SK-N-SH treated with all-trans-retinoic acid at 6 μM for 48 hours (cell line): Measurements from ENCODE around the gene PIR.

Experiments
- ATAC-seq: fragments of 200-7000 bp; cut with Tn5 transposase; 3 replicates; pipeline ENCODE4 v1.9.1; 2020; ENCODE audit warnings: mild to moderate bottlenecking, moderate library complexity
- ARNTL ChIP-seq: fragments of 450-650 bp; formaldehyde crosslinking; IDR thresholded peaks from 2 replicates; pipeline ENCODE4 v1.5.0; 2020; ENCODE audit warnings: low read depth, mild to moderate bottlenecking, moderate library complexity, borderline replicate concordance
- CREB5 ChIP-seq: fragments of 250-450 bp; sonication (Bioruptor Pico); IDR thresholded peaks from 2 replicates; pipeline ENCODE4 v1.5.1; 2020; ENCODE audit warnings: low read depth, mild to moderate bottlenecking, moderate library complexity
- CSDC2 ChIP-seq: fragments of 250-450 bp; sonication (Bioruptor Pico); IDR thresholded peaks from 2 replicates; pipeline ENCODE4 v1.5.0; 2020; ENCODE audit warnings: mild to moderate bottlenecking, moderate library complexity
- CSRNP3 ChIP-seq: fragments of 250-450 bp; sonication (Bioruptor Pico); IDR thresholded peaks from 2 replicates; pipeline ENCODE4 v1.5.1; 2021; ENCODE audit warnings: mild to moderate bottlenecking, moderate library complexity
- GLIS3 ChIP-seq: fragments of 250-450 bp; sonication (Bioruptor Pico); IDR thresholded peaks from 2 replicates; pipeline ENCODE4 v1.5.0; 2020; ENCODE audit warnings: mild to moderate bottlenecking, moderate library complexity
- ISL1 ChIP-seq: fragments of 250-450 bp; sonication (Bioruptor Pico); IDR thresholded peaks from 2 replicates; pipeline ENCODE4 v2.1.2; 2022; ENCODE audit warnings: mild to moderate bottlenecking, moderate library complexity
- OSR1 ChIP-seq: fragments of 250-450 bp; sonication (Bioruptor Pico); IDR thresholded peaks from 2 replicates; pipeline ENCODE4 v1.8.0; 2022; ENCODE audit warnings: moderate library complexity, mild to moderate bottlenecking, inconsistent platforms
- POU6F1 ChIP-seq: fragments of 250-450 bp; sonication (Bioruptor Pico); IDR thresholded peaks from 2 replicates; pipeline ENCODE4 v1.8.0; 2021; ENCODE audit warnings: low read depth, mild to moderate bottlenecking, moderate library complexity, borderline replicate concordance
- PPARA ChIP-seq: fragments of 250-450 bp; sonication (Bioruptor Pico); IDR thresholded peaks from 2 replicates; pipeline ENCODE4 v1.5.0; 2020; ENCODE audit warnings: mild to moderate bottlenecking, borderline replicate concordance
- RARB ChIP-seq: fragments of 250-450 bp; sonication (Bioruptor Pico); IDR thresholded peaks from 2 replicates; pipeline ENCODE4 v1.8.0; 2021; ENCODE audit warnings: mild to moderate bottlenecking, moderate library complexity
- SNAI2 ChIP-seq: fragments of 250-450 bp; sonication (Bioruptor Pico); IDR thresholded peaks from 2 replicates; pipeline ENCODE4 v1.5.0; 2020; ENCODE audit warnings: mild to moderate bottlenecking, moderate library complexity
- TCF4 ChIP-seq: fragments of 250-450 bp; sonication (Bioruptor Pico); IDR thresholded peaks from 2 replicates; pipeline ENCODE4 v1.8.0; 2021; ENCODE audit warnings: mild to moderate bottlenecking, moderate library complexity, borderline replicate concordance
- TOX ChIP-seq: fragments of 250-450 bp; sonication (Bioruptor Pico); IDR thresholded peaks from 2 replicates; pipeline ENCODE4 v1.8.0; 2021; ENCODE audit warnings: mild to moderate bottlenecking, moderate library complexity, borderline replicate concordance
- TSHZ2 ChIP-seq: fragments of 250-450 bp; sonication (Bioruptor Pico); IDR thresholded peaks from 2 replicates; pipeline ENCODE4 v1.5.0; 2020; ENCODE audit warnings: mild to moderate bottlenecking, moderate library complexity
- ZC3H10 ChIP-seq: fragments of 250-450 bp; sonication (Bioruptor Pico); IDR thresholded peaks from 2 replicates; pipeline ENCODE4 v1.5.1; 2021; ENCODE audit warnings: mild to moderate bottlenecking, moderate library complexity
- ZFP3 ChIP-seq: fragments of 250-450 bp; sonication (Bioruptor Pico); IDR thresholded peaks from 2 replicates; pipeline ENCODE4 v1.5.0; 2020; ENCODE audit warnings: mild to moderate bottlenecking, moderate library complexity
- ZFP30 ChIP-seq: fragments of 450-650 bp; formaldehyde crosslinking; IDR thresholded peaks from 2 replicates; pipeline ENCODE4 v1.5.0; 2022; ENCODE audit warnings: mild to moderate bottlenecking, moderate library complexity
- ZNF565 ChIP-seq: fragments of 450-650 bp; formaldehyde crosslinking; conservative IDR thresholded peaks from 2 replicates; pipeline ENCODE4 v1.5.0; 2020; ENCODE audit warnings: low read depth, mild to moderate bottlenecking, moderate library complexity
- ZNF70 ChIP-seq: fragments of 450-650 bp; formaldehyde crosslinking; IDR thresholded peaks from 2 replicates; pipeline ENCODE4 v1.5.0; 2020; ENCODE audit warnings: mild to moderate bottlenecking, moderate library complexity
- ZNF8 ChIP-seq: fragments of 450-650 bp; formaldehyde crosslinking; IDR thresholded peaks from 2 replicates; pipeline ENCODE4 v1.5.0; 2020; ENCODE audit warnings: mild to moderate bottlenecking, moderate library complexity

The PIR gene

GRCh38 chrX:15529165-15529564, 36.0 kb upstream of the PIR start:
- no peak for TF ChIP-seq CSRNP3 (CRISPR knock-in tag)
- no peak for TF ChIP-seq TOX (CRISPR knock-in tag)
- TF ChIP-seq SNAI2 (CRISPR knock-in tag), result no peak
- TF ChIP-seq RARB (CRISPR knock-in tag), result no peak
- TF ChIP-seq, all 23 proteins: peak for 0
- no peak for ATAC-seq

GRCh38 chrX:15525664-15526416, 32.7 kb upstream of the PIR start:
- ATAC-seq, result no peak
- no peak for TF ChIP-seq ZFP3 (CRISPR knock-in tag)
- no peak for TF ChIP-seq SNAI2 (CRISPR knock-in tag)
- TF ChIP-seq ZNF70 (CRISPR knock-in tag), result no peak
- TF ChIP-seq POU6F1 (CRISPR knock-in tag), result no peak
- no peak for TF ChIP-seq PPARA (CRISPR knock-in tag)
- no peak for TF ChIP-seq ZNF8
- no peak for TF ChIP-seq OSR1

- TF ChIP-seq ISL1 (CRISPR knock-in tag) (peak; percentile 61), ZNF8 (no peak)
These were observed 31.3 kb upstream of the PIR start for GRCh38 chrX:15524417-15524816.

GRCh38 chrX:15523088-15523487, 30.0 kb upstream of the PIR start:
- no peak for ATAC-seq

More at GRCh38 chrX:15524417-15524816, 31.3 kb upstream of the PIR start:
- ATAC-seq, result no peak

GRCh38 chrX:15522464-15522863, 29.3 kb upstream of the PIR start:
- ATAC-seq, result no peak
- no peak for TF ChIP-seq ZNF70 (CRISPR knock-in tag)
- TF ChIP-seq GLIS3, result no peak
- TF ChIP-seq ISL1 (CRISPR knock-in tag), result no peak
- no peak for TF ChIP-seq CREB5 (CRISPR knock-in tag)
- no peak for TF ChIP-seq PPARA (CRISPR knock-in tag)
- no peak for TF ChIP-seq TSHZ2
- TF ChIP-seq POU6F1 (CRISPR knock-in tag), result no peak
- no peak for TF ChIP-seq RARB (CRISPR knock-in tag)
- no peak for TF ChIP-seq ZC3H10 (CRISPR knock-in tag)

More at GRCh38 chrX:15523088-15523487, 30.0 kb upstream of the PIR start:
- TF ChIP-seq ARNTL (CRISPR knock-in tag), result no peak
- no peak for TF ChIP-seq ISL1 (CRISPR knock-in tag)
- no peak for TF ChIP-seq ZNF565 (CRISPR knock-in tag)
- no peak for TF ChIP-seq TCF4
- no peak for TF ChIP-seq ZFP30 (CRISPR knock-in tag)
- TF ChIP-seq CSDC2 (CRISPR knock-in tag), result no peak
- no peak for TF ChIP-seq TSHZ2
